DND-41 (cell line): ENCODE data around the gene GPHN.

Source experiments
- EZH2 ChIP-seq: IDR thresholded peaks from 3 replicates; pipeline ENCODE4 v1.6.1; 2012; ENCODE audit warnings: borderline replicate concordance, low read depth, mild to moderate bottlenecking, moderate library complexity, low read length, inconsistent platforms; ENCODE audit not compliant: severe bottlenecking
- TF ChIP-seq, protein P1 (sequence below): IDR thresholded peaks from 2 replicates; pipeline ENCODE4 v1.5.1; 2012; ENCODE audit warnings: borderline replicate concordance, low read length, moderate library complexity, mild to moderate bottlenecking; ENCODE audit not compliant: poor library complexity, severe bottlenecking; ENCODE audit errors: extremely low read depth

DNA sequence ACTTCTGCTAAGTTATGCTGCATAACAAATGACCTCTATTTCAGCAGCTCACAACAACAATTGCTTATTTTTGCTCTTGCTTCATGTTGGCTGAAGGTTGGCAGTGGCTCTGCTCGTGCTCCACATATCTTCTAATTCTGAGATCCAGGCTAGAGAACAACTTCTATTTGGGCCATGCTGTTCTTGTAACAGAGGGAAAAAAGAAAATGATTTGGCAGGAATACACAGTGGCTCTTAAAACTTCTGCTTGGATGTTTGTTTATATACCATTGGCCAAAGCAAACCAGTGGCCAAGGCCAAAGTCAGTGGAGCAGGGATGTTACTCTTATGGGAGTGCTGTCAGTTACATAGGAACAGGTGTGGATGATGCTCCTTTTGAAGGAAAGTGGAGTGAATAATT, 32.1 kb downstream of the GPHN start:
- TF ChIP-seq, protein P1, sequence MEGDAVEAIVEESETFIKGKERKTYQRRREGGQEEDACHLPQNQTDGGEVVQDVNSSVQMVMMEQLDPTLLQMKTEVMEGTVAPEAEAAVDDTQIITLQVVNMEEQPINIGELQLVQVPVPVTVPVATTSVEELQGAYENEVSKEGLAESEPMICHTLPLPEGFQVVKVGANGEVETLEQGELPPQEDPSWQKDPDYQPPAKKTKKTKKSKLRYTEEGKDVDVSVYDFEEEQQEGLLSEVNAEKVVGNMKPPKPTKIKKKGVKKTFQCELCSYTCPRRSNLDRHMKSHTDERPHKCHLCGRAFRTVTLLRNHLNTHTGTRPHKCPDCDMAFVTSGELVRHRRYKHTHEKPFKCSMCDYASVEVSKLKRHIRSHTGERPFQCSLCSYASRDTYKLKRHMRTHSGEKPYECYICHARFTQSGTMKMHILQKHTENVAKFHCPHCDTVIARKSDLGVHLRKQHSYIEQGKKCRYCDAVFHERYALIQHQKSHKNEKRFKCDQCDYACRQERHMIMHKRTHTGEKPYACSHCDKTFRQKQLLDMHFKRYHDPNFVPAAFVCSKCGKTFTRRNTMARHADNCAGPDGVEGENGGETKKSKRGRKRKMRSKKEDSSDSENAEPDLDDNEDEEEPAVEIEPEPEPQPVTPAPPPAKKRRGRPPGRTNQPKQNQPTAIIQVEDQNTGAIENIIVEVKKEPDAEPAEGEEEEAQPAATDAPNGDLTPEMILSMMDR, result no peak
- TF ChIP-seq EZH2, result no peak
